ENCODE results near the gene SCLT1. TPM values are rescaled to one million over a fixed set of nuclear protein-coding genes. Genes with fewer than 3 reads are reported as not detected.

SCLT1 gene
- total RNA-seq, 1 experiment from 2014 or later: 15.2 TPM

- Histone ChIP-seq H3K4me2 (ENCODE audit: low read length) (no peak overlapping the region), H2AFZ (ENCODE audit: low read length) (no peak overlapping the region), H3K79me2 (ENCODE audit: low read length) (no peaks in the 10 kb centered on the region), H3K27me3 (ENCODE audit: low read length) (no peaks in the 10 kb centered on the region), H3K27ac (ENCODE audit: low read length) (no peak overlapping the region), H3K4me3 (ENCODE audit: low read length) (no peak overlapping the region), H3K9me3 (ENCODE audit: low read length) (no peaks in the 10 kb centered on the region), H3K4me1 (ENCODE audit: insufficient read depth, low read length) (no peaks in the 10 kb centered on the region), H3K9me2 (replicated peaks; ENCODE audit: low read length) (no peaks in the 10 kb centered on the region), H3K9ac (ENCODE audit: low read length) (no peak overlapping the region), H4K20me1 (ENCODE audit: low read length) (no peaks in the 10 kb centered on the region), H3F3A (ENCODE audit: low read length, unreplicated experiment) (no peaks in the 10 kb centered on the region), H3K36me3 (ENCODE audit: low read depth, low read length) (no peaks in the 10 kb centered on the region)
- DNase-seq (no peak), ATAC-seq (no peak)
- TF ChIP-seq EZH2 (IDR thresholded peaks at IDR 0.05; ENCODE audit: low read length, unreplicated experiment): no peak
- no peak for TF ChIP-seq CTCF (conservative IDR thresholded peaks at IDR 0.05; ENCODE audit: low read depth, low read length)
- no peak for TF ChIP-seq EZH2phosphoT487 (IDR thresholded peaks at IDR 0.05; ENCODE audit: borderline replicate concordance, low read length)
- ChIA-PET POLR2A (ENCODE audit: unreplicated experiment) (no interaction called here), CTCF (no interaction called here)
- BruUV-seq (replicated peaks): no TSS peak
- intact Hi-C loops (cut with micrococcal nuclease): no loop called here
Measured at GRCh38 chr4:128973384-128973783, 120.0 kb downstream of the SCLT1 start.

- Histone ChIP-seq H3K4me3 (ENCODE audit: low read length) (no peak overlapping the region), H3K27ac (ENCODE audit: low read length) (no peak overlapping the region)
- ATAC-seq: no peak
Measured at GRCh38 chr4:128961405-128961804, 131.9 kb downstream of the SCLT1 start.

GRCh38 chr4:128958194-128958593 is 135.1 kb downstream of the SCLT1 start:
- POLR2A ChIA-PET (ENCODE audit: unreplicated experiment): no interaction called here
- H3K27ac ChIP-seq (ENCODE audit: low read length): no peak overlapping the region
- no peaks in the 10 kb centered on the region for H3K9me3 ChIP-seq (ENCODE audit: low read length)
- H3F3A ChIP-seq (ENCODE audit: low read length, unreplicated experiment): no peaks in the 10 kb centered on the region
- H3K4me3 ChIP-seq (ENCODE audit: low read length): no peak overlapping the region
- H4K20me1 ChIP-seq (ENCODE audit: low read length): no peaks in the 10 kb centered on the region
- no peak for TF ChIP-seq CTCF (conservative IDR thresholded peaks at IDR 0.05; ENCODE audit: low read depth, low read length)
- no peak overlapping the region for H3K9ac ChIP-seq (ENCODE audit: low read length)
- H3K36me3 ChIP-seq (ENCODE audit: low read depth, low read length): no peaks in the 10 kb centered on the region
- no peak overlapping the region for H2AFZ ChIP-seq (ENCODE audit: low read length)
- intact Hi-C loops (cut with micrococcal nuclease): no loop called here
- no peaks in the 10 kb centered on the region for H3K79me2 ChIP-seq (ENCODE audit: low read length)
- no TSS peak for BruUV-seq (replicated peaks)
- no peak overlapping the region for H3K4me2 ChIP-seq (ENCODE audit: low read length)
- ATAC-seq (no peak), DNase-seq (no peak)
- CTCF ChIA-PET: no interaction called here
- no peaks in the 10 kb centered on the region for H3K27me3 ChIP-seq (ENCODE audit: low read length)
- no peaks in the 10 kb centered on the region for H3K4me1 ChIP-seq (ENCODE audit: insufficient read depth, low read length)
- H3K9me2 ChIP-seq (replicated peaks; ENCODE audit: low read length): no peaks in the 10 kb centered on the region

More at GRCh38 chr4:128961405-128961804, 131.9 kb downstream of the SCLT1 start:
- Histone ChIP-seq H3K9me3 (ENCODE audit: low read length) (no peaks in the 10 kb centered on the region), H3K27me3 (ENCODE audit: low read length) (no peaks in the 10 kb centered on the region), H3K9ac (ENCODE audit: low read length) (no peak overlapping the region), H3K4me1 (ENCODE audit: insufficient read depth, low read length) (no peaks in the 10 kb centered on the region), H3K79me2 (ENCODE audit: low read length) (no peaks in the 10 kb centered on the region), H3K9me2 (replicated peaks; ENCODE audit: low read length) (no peaks in the 10 kb centered on the region), H3K36me3 (ENCODE audit: low read depth, low read length) (no peaks in the 10 kb centered on the region), H2AFZ (ENCODE audit: low read length) (no peak overlapping the region), H3K4me2 (ENCODE audit: low read length) (no peak overlapping the region), H3F3A (ENCODE audit: low read length, unreplicated experiment) (no peaks in the 10 kb centered on the region), H4K20me1 (ENCODE audit: low read length) (no peaks in the 10 kb centered on the region)
- BruUV-seq (replicated peaks): no TSS peak
- POLR2A ChIA-PET (ENCODE audit: unreplicated experiment): no interaction called here
- intact Hi-C loops (cut with micrococcal nuclease): no loop called here
- CTCF ChIA-PET: no interaction called here
- DNase-seq: no peak
- TF ChIP-seq EZH2 (IDR thresholded peaks at IDR 0.05; ENCODE audit: low read length, unreplicated experiment): no peak
- TF ChIP-seq CTCF (conservative IDR thresholded peaks at IDR 0.05; ENCODE audit: low read depth, low read length): no peak
- no peak for TF ChIP-seq EZH2phosphoT487 (IDR thresholded peaks at IDR 0.05; ENCODE audit: borderline replicate concordance, low read length)

Data from PC-3 (cell line).